ENCODE measurements around the gene STPG3. TPM values are rescaled to one million over a fixed set of nuclear protein-coding genes. Genes with fewer than 3 reads are reported as not detected.

Gene STPG3
- total and polyA plus RNA-seq, 2 of the 13 experiments (the other 11 are each of a cell fraction or from before 2014, with no cell fraction given), result not detected

DNA sequence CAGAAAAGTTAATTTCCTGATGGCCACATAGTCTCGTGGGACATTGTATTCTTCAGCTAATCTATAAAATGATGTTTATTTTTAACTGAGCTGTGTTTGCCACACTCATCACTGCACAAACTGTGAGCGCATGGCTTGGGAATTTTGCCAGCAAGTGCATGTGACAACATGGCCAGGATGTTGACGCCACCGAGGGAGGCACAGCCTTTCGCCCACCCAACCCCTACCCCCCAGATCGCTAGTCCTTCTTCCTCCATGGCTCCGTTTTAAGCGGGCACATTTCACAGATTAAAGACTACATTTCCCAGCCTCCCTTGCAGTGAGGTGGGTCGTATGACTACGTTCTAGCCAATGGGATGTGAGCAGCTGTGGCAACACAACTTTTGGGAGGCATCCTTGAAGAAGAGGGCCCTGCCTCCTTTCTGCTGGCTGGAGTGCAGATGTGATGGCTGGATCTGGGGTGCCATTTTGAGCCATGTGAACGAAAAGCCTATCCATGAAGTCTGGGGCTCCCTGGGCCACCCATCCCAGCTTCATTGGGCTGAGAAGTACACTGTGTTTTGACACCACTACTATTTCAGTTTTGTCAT is 43.1 kb downstream of the STPG3 start (continued):
- TF ChIP-seq, protein P1, sequence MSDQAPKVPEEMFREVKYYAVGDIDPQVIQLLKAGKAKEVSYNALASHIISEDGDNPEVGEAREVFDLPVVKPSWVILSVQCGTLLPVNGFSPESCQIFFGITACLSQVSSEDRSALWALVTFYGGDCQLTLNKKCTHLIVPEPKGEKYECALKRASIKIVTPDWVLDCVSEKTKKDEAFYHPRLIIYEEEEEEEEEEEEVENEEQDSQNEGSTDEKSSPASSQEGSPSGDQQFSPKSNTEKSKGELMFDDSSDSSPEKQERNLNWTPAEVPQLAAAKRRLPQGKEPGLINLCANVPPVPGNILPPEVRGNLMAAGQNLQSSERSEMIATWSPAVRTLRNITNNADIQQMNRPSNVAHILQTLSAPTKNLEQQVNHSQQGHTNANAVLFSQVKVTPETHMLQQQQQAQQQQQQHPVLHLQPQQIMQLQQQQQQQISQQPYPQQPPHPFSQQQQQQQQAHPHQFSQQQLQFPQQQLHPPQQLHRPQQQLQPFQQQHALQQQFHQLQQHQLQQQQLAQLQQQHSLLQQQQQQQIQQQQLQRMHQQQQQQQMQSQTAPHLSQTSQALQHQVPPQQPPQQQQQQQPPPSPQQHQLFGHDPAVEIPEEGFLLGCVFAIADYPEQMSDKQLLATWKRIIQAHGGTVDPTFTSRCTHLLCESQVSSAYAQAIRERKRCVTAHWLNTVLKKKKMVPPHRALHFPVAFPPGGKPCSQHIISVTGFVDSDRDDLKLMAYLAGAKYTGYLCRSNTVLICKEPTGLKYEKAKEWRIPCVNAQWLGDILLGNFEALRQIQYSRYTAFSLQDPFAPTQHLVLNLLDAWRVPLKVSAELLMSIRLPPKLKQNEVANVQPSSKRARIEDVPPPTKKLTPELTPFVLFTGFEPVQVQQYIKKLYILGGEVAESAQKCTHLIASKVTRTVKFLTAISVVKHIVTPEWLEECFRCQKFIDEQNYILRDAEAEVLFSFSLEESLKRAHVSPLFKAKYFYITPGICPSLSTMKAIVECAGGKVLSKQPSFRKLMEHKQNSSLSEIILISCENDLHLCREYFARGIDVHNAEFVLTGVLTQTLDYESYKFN (CRISPR knock-in tag; conservative IDR thresholded peaks at IDR 0.05), result 0 out of 2 replicates have a peak, but pooled peaks have one; percentile 18

DNA sequence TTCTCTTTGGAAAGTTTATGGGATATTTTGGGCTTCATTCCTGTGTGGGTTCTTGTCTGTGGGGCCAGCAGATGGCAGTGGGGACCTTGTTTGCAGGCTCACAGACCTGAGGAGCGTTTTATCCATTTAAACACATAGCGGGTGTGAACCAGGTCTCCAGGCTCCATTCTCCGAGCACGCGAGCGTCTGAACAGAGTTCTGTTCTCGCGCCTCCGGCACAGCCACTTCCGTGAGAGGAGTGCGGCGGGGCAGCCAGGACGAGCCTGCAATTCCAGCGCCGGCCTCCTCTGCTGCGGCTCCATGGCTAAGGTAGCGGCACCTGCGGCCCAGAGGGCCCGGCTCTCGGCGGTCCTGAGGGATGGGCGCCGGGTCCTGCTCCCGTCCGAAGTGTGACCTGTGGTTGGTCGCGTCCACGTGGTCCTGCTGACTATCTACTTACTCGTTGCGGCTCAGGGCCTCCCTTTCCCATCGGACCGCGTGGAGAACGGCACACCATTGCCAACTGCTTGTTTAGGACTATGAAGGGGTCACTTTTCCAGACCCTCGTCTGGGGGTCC is 43.7 kb downstream of the STPG3 start:
- Histone ChIP-seq H3K4me3 (replicated peaks in 1 of 3; ENCODE audit: insufficient read depth in 1 of 3, low read depth in 2 of 3, low read length in 3 of 3) (peak overlapping the region; percentile 34 to 67 (median 49); a peak in 5 of 6 replicates), H2AFZ (ENCODE audit: low read length) (no peak overlapping the region), H3K4me2 (ENCODE audit: low read depth, low read length) (peak overlapping the region; percentile 80), H4K20me1 (ENCODE audit: insufficient read depth, low read length) (no peaks in the 10 kb centered on the region), H3K9me3 (ENCODE audit: low read length) (no peaks in the 10 kb centered on the region), H3K27me3 (ENCODE audit: control insufficient read depth in 1 of 2, insufficient read depth in 2 of 2, low read length in 2 of 2) (peaks cover 4 to 33% of the 10 kb centered on the region in 2 experiments; a peak in 4 of 5 replicates), H3K27ac (ENCODE audit: extremely low read length, insufficient read depth, low read length) (no peak overlapping the region), H3K36me3 (replicated peaks in 1 of 2; ENCODE audit: control insufficient read depth in 1 of 2, insufficient read depth in 2 of 2, low read length in 2 of 2) (no peaks in the 10 kb centered on the region), H3K9ac (ENCODE audit: insufficient read depth, low read depth, low read length) (peak overlapping the region; percentile 29), H3K4me1 (ENCODE audit: insufficient read depth, low read length) (peaks cover 61% of the 10 kb centered on the region), H3K79me2 (ENCODE audit: insufficient read depth, low read length) (no peaks in the 10 kb centered on the region)
- DNase-seq (ENCODE audit: low spot score) (no peak), ATAC-seq (peak; percentile 66), FAIRE-seq (no peak)
- intact Hi-C loops (cut with micrococcal nuclease; ENCODE audit: unreplicated experiment), result no loop called here
- BruUV-seq (replicated peaks), result no TSS peak
- POLR2A ChIA-PET, result interaction anchor here (1.0 to 1.5 kb wide), 4 partner anchors 8 to 54 kb away, joined by 3 to 11 read pairs (median 5); partner anchors contain the start of genes NRARP, TOR4A and TUBB4B
- 48% methylated on average over 28 of the region's 35 CpGs for WGBS (ENCODE audit: low lambda C conversion rate)
- CTCF ChIA-PET (ENCODE audit: low intra/inter-chr PET ratio, low total read pairs), result interaction anchor here (1.4 kb wide), 1 partner anchor 112 kb away, joined by 7 read pairs; no protein-coding TSS in a partner anchor
- in situ Hi-C loops (cut with HindIII; ENCODE audit: extremely low pct_ligation_motif_present, low pct_unique_long_range_greater_than_20kb), result loop anchor here (5.0 kb wide), 1 partner anchor 113 kb away; no protein-coding TSS in a partner anchor
- TF ChIP-seq, protein P2, sequence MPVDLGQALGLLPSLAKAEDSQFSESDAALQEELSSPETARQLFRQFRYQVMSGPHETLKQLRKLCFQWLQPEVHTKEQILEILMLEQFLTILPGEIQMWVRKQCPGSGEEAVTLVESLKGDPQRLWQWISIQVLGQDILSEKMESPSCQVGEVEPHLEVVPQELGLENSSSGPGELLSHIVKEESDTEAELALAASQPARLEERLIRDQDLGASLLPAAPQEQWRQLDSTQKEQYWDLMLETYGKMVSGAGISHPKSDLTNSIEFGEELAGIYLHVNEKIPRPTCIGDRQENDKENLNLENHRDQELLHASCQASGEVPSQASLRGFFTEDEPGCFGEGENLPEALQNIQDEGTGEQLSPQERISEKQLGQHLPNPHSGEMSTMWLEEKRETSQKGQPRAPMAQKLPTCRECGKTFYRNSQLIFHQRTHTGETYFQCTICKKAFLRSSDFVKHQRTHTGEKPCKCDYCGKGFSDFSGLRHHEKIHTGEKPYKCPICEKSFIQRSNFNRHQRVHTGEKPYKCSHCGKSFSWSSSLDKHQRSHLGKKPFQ (CRISPR knock-in tag; IDR thresholded peaks at IDR 0.05; ENCODE audit: insufficient replicate concordance), result no peak
- TF ChIP-seq MTA1 (CRISPR knock-in tag; IDR thresholded peaks at IDR 0.05; ENCODE audit: borderline replicate concordance) (peak; percentile 26; the same call in 1 of the 2 replicates), MXD4 (CRISPR knock-in tag; IDR thresholded peaks at IDR 0.05) (no peak), ZNF546 (CRISPR knock-in tag; conservative IDR thresholded peaks at IDR 0.05) (no peak), HDAC1 (CRISPR knock-in tag; IDR thresholded peaks at IDR 0.05) (no peak), FOSL1 (CRISPR knock-in tag; IDR thresholded peaks at IDR 0.05; ENCODE audit: borderline replicate concordance) (no peak), ZBTB8A (CRISPR knock-in tag; IDR thresholded peaks at IDR 0.05; ENCODE audit: borderline replicate concordance, low read depth) (no peak), ZFX (CRISPR knock-in tag; IDR thresholded peaks at IDR 0.05; ENCODE audit: low read depth) (peak; percentile 58), ZNF772 (CRISPR knock-in tag; IDR thresholded peaks at IDR 0.05) (peak; percentile 72; the same call in 1 of the 2 replicates)
- TF ChIP-seq, protein P3, sequence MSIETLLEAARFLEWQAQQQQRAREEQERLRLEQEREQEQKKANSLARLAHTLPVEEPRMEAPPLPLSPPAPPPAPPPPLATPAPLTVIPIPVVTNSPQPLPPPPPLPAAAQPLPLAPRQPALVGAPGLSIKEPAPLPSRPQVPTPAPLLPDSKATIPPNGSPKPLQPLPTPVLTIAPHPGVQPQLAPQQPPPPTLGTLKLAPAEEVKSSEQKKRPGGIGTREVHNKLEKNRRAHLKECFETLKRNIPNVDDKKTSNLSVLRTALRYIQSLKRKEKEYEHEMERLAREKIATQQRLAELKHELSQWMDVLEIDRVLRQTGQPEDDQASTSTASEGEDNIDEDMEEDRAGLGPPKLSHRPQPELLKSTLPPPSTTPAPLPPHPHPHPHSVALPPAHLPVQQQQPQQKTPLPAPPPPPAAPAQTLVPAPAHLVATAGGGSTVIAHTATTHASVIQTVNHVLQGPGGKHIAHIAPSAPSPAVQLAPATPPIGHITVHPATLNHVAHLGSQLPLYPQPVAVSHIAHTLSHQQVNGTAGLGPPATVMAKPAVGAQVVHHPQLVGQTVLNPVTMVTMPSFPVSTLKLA (IDR thresholded peaks at IDR 0.05), result no peak
- TF ChIP-seq, protein P4, sequence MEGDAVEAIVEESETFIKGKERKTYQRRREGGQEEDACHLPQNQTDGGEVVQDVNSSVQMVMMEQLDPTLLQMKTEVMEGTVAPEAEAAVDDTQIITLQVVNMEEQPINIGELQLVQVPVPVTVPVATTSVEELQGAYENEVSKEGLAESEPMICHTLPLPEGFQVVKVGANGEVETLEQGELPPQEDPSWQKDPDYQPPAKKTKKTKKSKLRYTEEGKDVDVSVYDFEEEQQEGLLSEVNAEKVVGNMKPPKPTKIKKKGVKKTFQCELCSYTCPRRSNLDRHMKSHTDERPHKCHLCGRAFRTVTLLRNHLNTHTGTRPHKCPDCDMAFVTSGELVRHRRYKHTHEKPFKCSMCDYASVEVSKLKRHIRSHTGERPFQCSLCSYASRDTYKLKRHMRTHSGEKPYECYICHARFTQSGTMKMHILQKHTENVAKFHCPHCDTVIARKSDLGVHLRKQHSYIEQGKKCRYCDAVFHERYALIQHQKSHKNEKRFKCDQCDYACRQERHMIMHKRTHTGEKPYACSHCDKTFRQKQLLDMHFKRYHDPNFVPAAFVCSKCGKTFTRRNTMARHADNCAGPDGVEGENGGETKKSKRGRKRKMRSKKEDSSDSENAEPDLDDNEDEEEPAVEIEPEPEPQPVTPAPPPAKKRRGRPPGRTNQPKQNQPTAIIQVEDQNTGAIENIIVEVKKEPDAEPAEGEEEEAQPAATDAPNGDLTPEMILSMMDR (CRISPR knock-in tag; IDR thresholded peaks at IDR 0.05), result peak; percentile 43

Data from HepG2 (cell line).